GM12865 (cell line): ENCODE data around the gene TBCE.

Experiments used
- DNase-seq: peaks from one replicate; pipeline ENCODE4 v3.0.0; 2010; ENCODE audit warnings: low read depth
- H3K4me3 ChIP-seq: 2 replicates; pipeline ENCODE4 v1.5.1; 2011; ENCODE audit warnings: mild to moderate bottlenecking, low read depth, low read length, control low read depth
- TF ChIP-seq, protein P1 (sequence below): IDR thresholded peaks from 2 replicates; pipeline ENCODE4 v1.5.1; 2011; ENCODE audit warnings: low read length, control low read depth, low read depth, inconsistent platforms; ENCODE audit not compliant: insufficient read depth; ENCODE audit errors: missing control alignments

TBCE gene

GRCh38 chr1:235402457-235403200 lies 35.4 kb downstream of the TBCE start:
- TF ChIP-seq, protein P1, sequence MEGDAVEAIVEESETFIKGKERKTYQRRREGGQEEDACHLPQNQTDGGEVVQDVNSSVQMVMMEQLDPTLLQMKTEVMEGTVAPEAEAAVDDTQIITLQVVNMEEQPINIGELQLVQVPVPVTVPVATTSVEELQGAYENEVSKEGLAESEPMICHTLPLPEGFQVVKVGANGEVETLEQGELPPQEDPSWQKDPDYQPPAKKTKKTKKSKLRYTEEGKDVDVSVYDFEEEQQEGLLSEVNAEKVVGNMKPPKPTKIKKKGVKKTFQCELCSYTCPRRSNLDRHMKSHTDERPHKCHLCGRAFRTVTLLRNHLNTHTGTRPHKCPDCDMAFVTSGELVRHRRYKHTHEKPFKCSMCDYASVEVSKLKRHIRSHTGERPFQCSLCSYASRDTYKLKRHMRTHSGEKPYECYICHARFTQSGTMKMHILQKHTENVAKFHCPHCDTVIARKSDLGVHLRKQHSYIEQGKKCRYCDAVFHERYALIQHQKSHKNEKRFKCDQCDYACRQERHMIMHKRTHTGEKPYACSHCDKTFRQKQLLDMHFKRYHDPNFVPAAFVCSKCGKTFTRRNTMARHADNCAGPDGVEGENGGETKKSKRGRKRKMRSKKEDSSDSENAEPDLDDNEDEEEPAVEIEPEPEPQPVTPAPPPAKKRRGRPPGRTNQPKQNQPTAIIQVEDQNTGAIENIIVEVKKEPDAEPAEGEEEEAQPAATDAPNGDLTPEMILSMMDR = no peak
- no peak overlapping the region for H3K4me3 ChIP-seq
- DNase-seq = no peak

GRCh38 chr1:235403593-235403992 lies 36.4 kb downstream of the TBCE start:
- no peak overlapping the region for H3K4me3 ChIP-seq
- TF ChIP-seq, protein P1 = no peak
- DNase-seq = no peak

- TF ChIP-seq, protein P1 = no peak
- no peak for DNase-seq
- H3K4me3 ChIP-seq = no peak overlapping the region
Observed at GRCh38 chr1:235404190-235404589, 37.0 kb downstream of the TBCE start.

GRCh38 chr1:235407419-235407818 lies 40.2 kb downstream of the TBCE start:
- DNase-seq = no peak
- H3K4me3 ChIP-seq = no peak overlapping the region
- TF ChIP-seq, protein P1 = no peak

GRCh38 chr1:235408503-235408960 lies 41.3 kb downstream of the TBCE start:
- DNase-seq = no peak
- TF ChIP-seq, protein P1 = no peak
- H3K4me3 ChIP-seq = no peak overlapping the region

- TF ChIP-seq, protein P1 = no peak
- no peak for DNase-seq
- no peak overlapping the region for H3K4me3 ChIP-seq
Observed at GRCh38 chr1:235409042-235409820, 42.0 kb downstream of the TBCE start.
